Ishikawa (cell line): Measurements from ENCODE around the gene CPT1B.

Experiments used
- CEBPB ChIP-seq: IDR thresholded peaks from 2 replicates; pipeline ENCODE4 v1.6.1; 2012
- CREB1 ChIP-seq: IDR thresholded peaks from 2 replicates; pipeline ENCODE4 v1.6.1; 2012; ENCODE audit warnings: low read depth
- EGR1 ChIP-seq: IDR thresholded peaks from 2 replicates; pipeline ENCODE4 v1.6.1; 2012
- EP300 ChIP-seq: IDR thresholded peaks from 2 replicates; pipeline ENCODE4 v1.6.1; 2012; ENCODE audit warnings: borderline replicate concordance
- FOXM1 ChIP-seq: IDR thresholded peaks from 2 replicates; pipeline ENCODE4 v1.6.1; 2012; ENCODE audit warnings: low read depth, borderline replicate concordance
- MAX ChIP-seq: IDR thresholded peaks from 2 replicates; pipeline ENCODE4 v1.6.1; 2012
- NFIC ChIP-seq: IDR thresholded peaks from 2 replicates; pipeline ENCODE4 v1.6.1; 2012
- RAD21 ChIP-seq: IDR thresholded peaks from 2 replicates; pipeline ENCODE4 v1.6.1; 2012; ENCODE audit warnings: low read depth
- REST ChIP-seq: IDR thresholded peaks from 2 replicates; pipeline ENCODE4 v1.6.1; 2012; ENCODE audit warnings: low read depth, mild to moderate bottlenecking
- TAF1 ChIP-seq: IDR thresholded peaks from 2 replicates; pipeline ENCODE4 v1.6.1; 2012; ENCODE audit warnings: low read depth, mild to moderate bottlenecking
- TCF12 ChIP-seq: IDR thresholded peaks from 2 replicates; pipeline ENCODE4 v1.6.1; 2012; ENCODE audit warnings: low read depth
- TEAD4 ChIP-seq: IDR thresholded peaks from 2 replicates; pipeline ENCODE4 v1.6.1; 2012
- USF1 ChIP-seq: IDR thresholded peaks from 2 replicates; pipeline ENCODE4 v1.6.1; 2012
- YY1 ChIP-seq: IDR thresholded peaks from 2 replicates; pipeline ENCODE4 v1.6.1; 2012; ENCODE audit warnings: low read depth
- ZBTB7A ChIP-seq: IDR thresholded peaks from 2 replicates; pipeline ENCODE4 v1.6.1; 2012; ENCODE audit warnings: low read depth

Gene CPT1B

GRCh38 chr22:50612168-50612527, 33.9 kb upstream of the CPT1B start:
- no peak for TF ChIP-seq RAD21
- no peak for TF ChIP-seq USF1
- no peak for TF ChIP-seq REST
- no peak for TF ChIP-seq TEAD4
- TF ChIP-seq TCF12: no peak

- no peak for TF ChIP-seq CREB1
- no peak for TF ChIP-seq TAF1
- TF ChIP-seq ZBTB7A: no peak
- TF ChIP-seq FOXM1: no peak
- no peak for TF ChIP-seq EP300
- TF ChIP-seq CEBPB: no peak
- no peak for TF ChIP-seq YY1
- no peak for TF ChIP-seq USF1
- no peak for TF ChIP-seq TEAD4
- TF ChIP-seq RAD21: no peak
- no peak for TF ChIP-seq EGR1
- TF ChIP-seq REST: no peak
- no peak for TF ChIP-seq TCF12
- no peak for TF ChIP-seq NFIC
- TF ChIP-seq MAX: no peak
These were observed 33.3 kb upstream of the CPT1B start for GRCh38 chr22:50611341-50612060.

GRCh38 chr22:50610581-50610980, 32.4 kb upstream of the CPT1B start:
- TF ChIP-seq RAD21: no peak
- no peak for TF ChIP-seq USF1
- no peak for TF ChIP-seq TAF1
- no peak for TF ChIP-seq YY1
- TF ChIP-seq CEBPB: no peak
- no peak for TF ChIP-seq MAX
- no peak for TF ChIP-seq EGR1
- no peak for TF ChIP-seq TEAD4
- no peak for TF ChIP-seq EP300
- no peak for TF ChIP-seq REST
- no peak for TF ChIP-seq NFIC
- no peak for TF ChIP-seq ZBTB7A
- no peak for TF ChIP-seq FOXM1
- no peak for TF ChIP-seq TCF12
- no peak for TF ChIP-seq CREB1

- no peak for TF ChIP-seq FOXM1
- TF ChIP-seq REST: no peak
- TF ChIP-seq MAX: no peak
- no peak for TF ChIP-seq ZBTB7A
- TF ChIP-seq RAD21: no peak
- TF ChIP-seq CEBPB: no peak
These were observed 31.8 kb upstream of the CPT1B start for GRCh38 chr22:50610041-50610451.
